ENCODE measurements around the gene ZGPAT.

ZGPAT gene

GRCh38 chr20:63678667-63679465, 29.0 kb upstream of the ZGPAT start:
- no peak for DNase-seq (ENCODE audit: low read depth)

- no peak for DNase-seq (ENCODE audit: low read depth)
Measured at GRCh38 chr20:63679799-63680305, 28.0 kb upstream of the ZGPAT start.

- no peak for DNase-seq (ENCODE audit: low read depth)
Measured at GRCh38 chr20:63680427-63680826, 27.4 kb upstream of the ZGPAT start.

DNA sequence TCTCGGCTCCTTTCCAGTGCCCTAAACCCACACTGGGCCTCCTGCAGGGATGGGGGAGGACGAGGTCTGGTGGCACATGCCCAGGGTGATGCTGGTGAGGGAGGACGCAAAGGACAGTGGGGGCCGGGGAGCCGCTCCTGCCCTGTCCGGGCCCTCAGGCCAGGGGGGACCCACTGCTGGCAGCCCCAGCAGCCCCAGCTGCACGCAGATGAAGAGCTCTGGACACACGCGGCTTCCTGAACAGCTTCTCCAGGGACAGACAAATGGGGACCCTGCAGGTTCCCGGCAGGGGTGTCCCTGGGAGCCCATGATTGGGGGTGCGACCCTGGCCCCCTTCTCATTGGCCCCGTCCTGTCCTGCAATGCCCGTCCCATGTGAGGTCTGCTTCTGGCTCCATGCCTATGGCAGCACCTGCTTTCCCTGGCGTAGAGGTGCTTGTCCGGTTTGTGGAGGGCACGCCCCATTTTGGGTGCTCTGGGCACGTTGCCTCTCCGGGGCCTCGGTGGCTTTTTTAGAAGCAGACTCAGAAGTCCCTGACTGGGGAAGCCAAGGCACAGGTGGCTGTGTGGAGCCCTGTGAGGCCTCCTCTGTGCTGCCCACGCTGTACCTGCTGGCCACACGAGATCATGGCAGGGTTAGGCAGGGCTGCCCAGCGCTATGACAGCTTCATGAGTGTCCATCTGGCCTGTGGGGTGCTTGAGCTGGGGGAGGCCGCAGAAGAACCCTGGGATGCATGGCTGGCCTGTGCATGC, 26.8 kb upstream of the ZGPAT start:
- DNase-seq (ENCODE audit: low read depth) = no peak

DNA sequence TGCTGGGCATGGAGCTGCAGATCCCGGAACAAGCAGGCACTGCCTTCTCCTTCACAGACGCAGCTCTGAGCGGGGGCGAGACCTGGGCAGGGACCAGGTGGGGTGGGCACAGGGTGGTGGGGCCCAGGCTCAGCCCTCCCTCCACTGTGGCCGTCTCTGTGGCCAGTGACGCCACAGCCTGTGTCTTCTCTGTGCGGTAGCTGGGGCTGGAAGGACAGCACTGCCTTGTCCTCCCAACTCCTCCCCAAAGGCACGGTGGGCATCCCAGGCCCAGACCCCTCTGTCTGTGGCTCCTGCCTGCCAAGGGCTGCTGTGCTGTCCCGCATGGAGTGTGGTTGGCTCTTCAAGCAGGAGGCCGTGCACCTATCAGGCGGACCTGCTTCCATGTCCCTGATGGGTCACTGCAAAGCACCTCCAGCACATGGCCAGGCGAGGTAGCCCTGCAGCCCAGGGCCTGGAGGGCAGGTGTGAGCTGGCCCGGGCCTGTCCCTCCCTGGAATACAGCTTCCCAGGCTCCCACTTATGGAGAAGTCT, 26.2 kb upstream of the ZGPAT start:
- no peak for DNase-seq (ENCODE audit: low read depth)

- no peak for DNase-seq (ENCODE audit: low read depth)
Measured at GRCh38 chr20:63682384-63683139, 25.3 kb upstream of the ZGPAT start.

DNA sequence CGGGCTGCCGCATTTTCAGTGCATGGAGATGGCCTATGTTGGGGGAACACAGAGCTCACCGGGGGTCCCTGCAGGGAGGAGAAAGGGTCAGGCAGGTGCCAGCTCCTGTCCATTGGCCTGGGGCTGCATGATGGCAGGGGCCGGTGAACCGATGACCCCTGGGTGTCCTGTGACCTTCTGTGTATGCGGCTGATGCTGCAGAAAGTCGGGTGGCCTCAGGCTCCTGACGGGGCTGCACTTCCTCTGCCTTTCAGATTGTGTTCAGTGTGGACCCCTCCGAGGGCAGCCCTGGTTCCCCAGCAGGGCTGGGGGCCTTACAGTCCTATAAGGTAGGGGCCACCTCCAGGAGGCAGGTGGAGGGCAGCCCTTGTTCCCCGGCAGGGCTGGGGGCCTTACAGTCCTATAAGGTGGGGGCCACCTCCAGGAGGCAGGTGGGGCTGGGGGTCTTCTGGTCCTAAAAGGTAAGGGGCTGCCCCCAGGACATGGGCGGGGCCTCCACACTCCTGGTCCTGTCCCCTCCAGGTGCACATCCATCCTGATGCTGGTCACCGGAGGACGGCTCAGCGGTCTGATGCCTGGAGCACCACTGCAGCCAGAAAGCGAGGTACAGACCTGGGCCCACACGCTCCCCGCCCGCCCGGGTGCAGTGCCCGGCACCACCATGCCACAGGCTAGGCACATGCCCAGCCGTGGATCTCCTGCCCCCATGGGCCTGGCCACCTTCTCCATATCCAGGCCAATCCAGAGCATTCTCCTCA, 22.4 kb upstream of the ZGPAT start:
- DNase-seq (ENCODE audit: low read depth) = no peak

DNA sequence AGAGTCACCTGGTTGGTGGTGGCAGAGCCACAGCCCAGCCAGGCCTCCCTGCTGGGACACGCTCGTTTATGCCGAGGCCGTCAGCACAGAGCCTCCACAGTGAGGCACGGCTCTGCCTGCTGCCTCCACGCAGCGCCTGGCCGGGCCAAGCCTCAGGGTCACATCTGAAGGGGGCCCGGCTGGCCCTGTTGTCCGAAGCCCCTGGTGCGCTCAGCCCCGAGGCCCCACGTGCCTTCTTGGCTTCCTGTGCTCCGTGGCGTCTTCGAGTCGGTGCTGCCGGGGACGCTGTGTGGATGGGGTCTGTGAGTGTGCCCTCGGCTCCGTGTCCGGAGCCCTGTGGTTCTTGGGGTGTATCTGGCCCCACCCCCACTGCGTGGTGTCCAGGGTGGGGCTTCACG, 21.7 kb upstream of the ZGPAT start:
- DNase-seq (ENCODE audit: low read depth) = no peak

GRCh38 chr20:63686492-63687321, 21.1 kb upstream of the ZGPAT start:
- DNase-seq (ENCODE audit: low read depth) = no peak

DNA sequence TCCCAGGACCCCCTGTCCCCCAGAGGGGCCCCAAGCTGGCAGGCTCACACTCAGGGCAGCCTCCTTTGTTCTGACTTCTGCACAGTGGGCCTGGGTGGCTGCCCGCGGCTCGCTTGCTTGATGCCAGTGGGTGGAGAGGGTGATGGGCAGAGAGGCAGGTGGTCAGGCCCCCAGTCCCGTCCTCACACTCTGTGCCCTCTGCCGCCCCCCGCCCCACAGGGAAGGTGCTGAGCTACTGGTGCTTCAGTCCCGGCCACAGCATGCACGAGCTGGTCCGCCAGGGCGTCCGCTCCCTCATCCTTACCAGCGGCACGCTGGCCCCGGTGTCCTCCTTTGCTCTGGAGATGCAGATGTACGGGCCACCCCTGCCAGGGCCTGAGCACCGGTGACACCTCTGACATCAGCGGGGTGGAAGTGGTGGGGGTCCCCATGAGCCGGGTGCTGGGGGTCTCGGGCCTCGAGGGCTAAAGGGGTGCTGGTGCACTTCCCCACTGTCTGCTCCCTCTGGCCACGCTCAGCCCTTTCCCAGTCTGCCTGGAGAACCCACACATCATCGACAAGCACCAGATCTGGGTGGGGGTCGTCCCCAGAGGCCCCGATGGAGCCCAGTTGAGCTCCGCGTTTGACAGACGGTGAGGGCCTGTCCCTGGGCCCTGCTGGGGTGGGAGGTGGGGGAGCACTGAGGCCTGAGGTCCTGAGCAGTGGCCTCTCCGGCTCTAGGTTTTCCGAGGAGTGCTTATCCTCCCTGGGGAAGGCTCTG, 20.2 kb upstream of the ZGPAT start:
- no peak for DNase-seq (ENCODE audit: low read depth)

DNA sequence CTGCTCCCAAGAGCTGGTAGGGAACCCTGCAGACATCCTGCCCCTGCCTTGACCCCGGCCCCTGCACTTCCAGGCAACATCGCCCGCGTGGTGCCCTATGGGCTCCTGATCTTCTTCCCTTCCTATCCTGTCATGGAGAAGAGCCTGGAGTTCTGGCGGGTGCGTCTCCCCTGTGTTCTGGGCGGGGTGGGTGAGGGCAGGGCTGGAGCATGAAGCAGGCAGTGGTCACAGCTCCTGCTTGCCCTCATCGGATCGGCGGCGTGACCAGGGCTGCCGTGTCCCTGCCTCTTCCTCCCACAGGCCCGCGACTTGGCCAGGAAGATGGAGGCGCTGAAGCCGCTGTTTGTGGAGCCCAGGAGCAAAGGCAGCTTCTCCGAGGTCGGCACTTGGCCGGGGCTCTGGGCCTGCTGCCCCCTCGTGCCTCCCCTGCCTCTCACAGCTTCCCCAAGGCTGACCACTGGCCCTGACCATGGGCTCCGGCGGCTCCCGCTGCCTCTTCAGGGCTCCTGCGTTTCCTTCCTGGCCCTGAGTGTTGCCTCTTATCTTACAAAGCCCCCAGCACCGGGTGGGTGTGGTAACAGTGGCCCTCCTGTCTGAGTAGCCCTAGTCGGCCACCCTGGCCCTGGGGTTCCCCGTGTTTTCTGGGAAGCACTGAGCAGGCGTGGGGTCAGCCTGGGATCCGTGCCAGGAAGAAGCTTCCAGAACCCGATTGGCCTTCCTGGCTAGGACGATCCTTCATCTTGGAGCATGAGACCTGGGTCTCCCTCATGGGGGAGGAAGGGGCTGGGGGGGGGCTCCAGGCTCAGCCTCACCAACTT, 19.4 kb upstream of the ZGPAT start:
- no peak for DNase-seq (ENCODE audit: low read depth)

GRCh38 chr20:63689046-63690002, 18.5 kb upstream of the ZGPAT start:
- no peak for DNase-seq (ENCODE audit: low read depth)

DNA sequence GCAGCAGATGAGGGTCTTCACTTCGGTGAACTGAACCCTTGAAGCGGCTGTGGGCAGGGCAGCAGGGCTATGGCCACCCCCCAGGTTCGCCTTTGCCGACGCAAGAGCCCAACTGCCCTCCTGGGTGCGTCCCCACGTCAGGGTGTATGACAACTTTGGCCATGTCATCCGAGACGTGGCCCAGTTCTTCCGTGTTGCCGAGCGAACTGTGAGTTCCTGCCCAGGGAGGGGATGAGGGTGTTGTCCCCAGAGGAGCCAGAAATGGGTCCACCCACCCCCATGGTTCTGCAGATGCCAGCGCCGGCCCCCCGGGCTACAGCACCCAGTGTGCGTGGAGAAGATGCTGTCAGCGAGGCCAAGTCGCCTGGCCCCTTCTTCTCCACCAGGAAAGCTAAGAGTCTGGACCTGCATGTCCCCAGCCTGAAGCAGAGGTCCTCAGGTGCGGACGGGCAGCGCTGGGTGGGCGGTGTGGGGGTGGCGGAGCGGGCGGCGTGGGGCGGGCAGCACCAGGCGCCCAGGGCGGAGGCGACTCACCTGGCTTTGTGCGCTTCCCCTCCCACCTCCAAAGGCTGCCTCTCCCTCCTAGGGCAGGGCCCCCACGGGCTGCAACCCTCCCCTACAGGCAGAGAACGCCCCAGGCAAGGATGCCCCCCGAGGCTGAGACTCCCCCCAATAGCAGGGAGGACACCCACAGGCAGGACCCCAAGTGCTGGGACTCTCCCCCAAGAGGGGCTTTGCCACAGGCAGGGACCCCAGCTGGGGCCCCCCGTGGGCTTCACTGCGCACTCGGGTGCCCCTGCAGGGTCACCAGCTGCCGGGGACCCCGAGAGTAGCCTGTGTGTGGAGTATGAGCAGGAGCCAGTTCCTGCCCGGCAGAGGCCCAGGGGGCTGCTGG, 17.6 kb upstream of the ZGPAT start:
- no peak for DNase-seq (ENCODE audit: low read depth)

DNA sequence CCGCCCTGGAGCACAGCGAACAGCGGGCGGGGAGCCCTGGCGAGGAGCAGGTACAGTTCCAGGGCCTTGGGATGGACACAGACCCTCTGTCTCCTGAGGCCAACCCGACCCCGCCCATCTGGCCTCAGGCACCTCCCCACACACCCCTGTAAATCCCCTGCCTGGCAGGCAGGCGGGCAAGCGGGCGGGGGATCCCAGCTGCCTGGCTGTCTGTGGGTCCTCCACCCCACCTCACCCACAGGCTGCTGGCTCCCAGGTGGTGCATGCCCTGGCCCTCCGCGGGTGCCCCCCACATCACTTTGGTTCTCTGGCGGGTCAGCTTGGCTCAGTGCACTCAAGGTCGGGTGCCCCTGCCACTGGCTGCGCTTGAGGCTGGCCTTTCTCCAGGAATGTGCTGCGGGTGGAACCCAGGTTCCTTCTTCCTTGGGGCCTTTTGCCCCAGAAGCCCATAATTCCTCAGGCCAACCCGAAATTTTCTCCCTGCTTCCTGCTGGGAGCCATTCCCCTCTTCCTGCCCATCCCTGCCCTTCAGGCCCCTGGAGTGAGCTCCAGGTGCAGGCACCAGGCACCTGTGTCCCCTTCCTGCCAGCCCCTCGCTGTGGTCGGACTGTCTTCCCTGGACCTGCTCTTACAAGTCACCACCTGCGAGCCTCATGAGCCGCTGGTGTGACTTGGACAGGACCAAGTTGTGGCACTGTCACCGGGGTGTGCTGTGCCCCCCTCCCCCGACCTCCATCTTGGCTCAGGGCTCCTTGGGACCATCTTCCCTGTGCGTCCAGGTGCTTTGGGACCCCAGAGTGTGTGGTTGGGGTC, 16.7 kb upstream of the ZGPAT start:
- DNase-seq (ENCODE audit: low read depth) = no peak

DNA sequence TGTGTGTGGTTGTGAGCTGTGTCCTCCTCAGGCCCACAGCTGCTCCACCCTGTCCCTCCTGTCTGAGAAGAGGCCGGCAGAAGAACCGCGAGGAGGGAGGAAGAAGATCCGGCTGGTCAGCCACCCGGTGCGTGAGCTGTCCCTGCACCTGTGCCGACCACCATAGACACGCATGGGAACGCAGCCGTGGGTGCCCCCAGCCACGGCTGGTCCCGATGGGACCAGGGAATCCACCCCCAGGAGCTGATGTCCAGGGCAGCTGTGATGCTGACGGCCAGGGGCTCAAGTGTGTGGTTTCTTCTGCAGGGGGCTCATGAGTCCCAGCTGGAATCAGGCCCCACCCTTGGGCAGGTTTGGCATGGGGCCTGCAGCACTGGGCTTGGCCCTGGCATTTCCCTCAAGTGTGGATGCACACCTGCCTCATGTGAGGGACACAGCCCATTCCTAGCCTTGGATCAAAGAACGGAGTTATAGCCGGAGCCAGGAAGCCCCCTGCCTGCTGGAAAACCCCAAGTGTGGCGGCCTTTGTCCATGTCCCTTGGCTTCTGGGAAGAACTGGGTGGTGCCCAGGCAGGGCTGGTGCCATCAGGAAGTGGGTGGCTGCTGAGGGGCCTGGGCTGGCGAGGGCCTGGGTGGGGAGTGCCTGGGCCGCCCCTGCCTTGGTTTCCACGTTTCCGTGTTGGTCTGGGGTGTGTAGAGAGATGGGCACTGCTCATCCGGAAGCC, 16.0 kb upstream of the ZGPAT start:
- no peak for DNase-seq (ENCODE audit: low read depth)
